Fibroblast of lung (primary cell): ENCODE results near the gene APPBP2.

Experiments
- EZH2 ChIP-seq: IDR thresholded peaks from 2 replicates; pipeline ENCODE4 v1.5.1; 2012; ENCODE audit warnings: low read length, control low read depth, mild to moderate bottlenecking; ENCODE audit errors: missing control alignments
- TF ChIP-seq, protein P1 (sequence below), 2 donors: IDR thresholded peaks in 1 of 2; conservative IDR thresholded peaks in 1 of 2; 1 replicate in 1 of 2; 2 replicates in 1 of 2; pipeline ENCODE4 v1.5.1; 2011 to 2012; ENCODE audit warnings: low read length in 2 of 2, control low read depth in 1 of 2, inconsistent platforms in 1 of 2, low read depth in 1 of 2, mild to moderate bottlenecking in 1 of 2

DNA sequence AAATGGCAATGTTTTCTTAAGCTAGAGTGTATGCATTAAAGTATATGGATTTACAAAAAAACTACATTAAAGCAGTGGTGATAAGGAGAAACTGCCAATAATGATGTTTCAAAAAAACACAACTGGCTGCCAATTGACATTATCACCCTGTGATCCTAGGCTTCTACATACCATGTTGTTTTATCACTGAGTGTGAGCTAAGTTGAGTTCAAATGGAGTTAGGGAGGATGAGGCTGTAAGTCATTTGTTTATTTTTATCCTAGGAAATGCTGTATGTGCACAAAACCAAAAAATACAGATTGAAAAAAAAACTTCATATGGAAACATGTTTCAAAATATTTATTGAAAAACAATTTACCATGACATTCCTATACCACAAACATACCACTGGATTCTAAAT, 80.9 kb downstream of the APPBP2 start:
- TF ChIP-seq, protein P1, sequence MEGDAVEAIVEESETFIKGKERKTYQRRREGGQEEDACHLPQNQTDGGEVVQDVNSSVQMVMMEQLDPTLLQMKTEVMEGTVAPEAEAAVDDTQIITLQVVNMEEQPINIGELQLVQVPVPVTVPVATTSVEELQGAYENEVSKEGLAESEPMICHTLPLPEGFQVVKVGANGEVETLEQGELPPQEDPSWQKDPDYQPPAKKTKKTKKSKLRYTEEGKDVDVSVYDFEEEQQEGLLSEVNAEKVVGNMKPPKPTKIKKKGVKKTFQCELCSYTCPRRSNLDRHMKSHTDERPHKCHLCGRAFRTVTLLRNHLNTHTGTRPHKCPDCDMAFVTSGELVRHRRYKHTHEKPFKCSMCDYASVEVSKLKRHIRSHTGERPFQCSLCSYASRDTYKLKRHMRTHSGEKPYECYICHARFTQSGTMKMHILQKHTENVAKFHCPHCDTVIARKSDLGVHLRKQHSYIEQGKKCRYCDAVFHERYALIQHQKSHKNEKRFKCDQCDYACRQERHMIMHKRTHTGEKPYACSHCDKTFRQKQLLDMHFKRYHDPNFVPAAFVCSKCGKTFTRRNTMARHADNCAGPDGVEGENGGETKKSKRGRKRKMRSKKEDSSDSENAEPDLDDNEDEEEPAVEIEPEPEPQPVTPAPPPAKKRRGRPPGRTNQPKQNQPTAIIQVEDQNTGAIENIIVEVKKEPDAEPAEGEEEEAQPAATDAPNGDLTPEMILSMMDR (conservative IDR thresholded peaks at IDR 0.05 in 1 of 2, IDR thresholded peaks at IDR 0.05 in 1 of 2; ENCODE audit: low read depth in 1 of 2, low read length in 2 of 2) = no peak
- no peak for TF ChIP-seq EZH2
